ENCODE data around the gene LSMEM2. TPM values are rescaled to one million over a fixed set of nuclear protein-coding genes. Genes with fewer than 3 reads are reported as not detected.

LSMEM2 gene
- total RNA-seq, 1 experiment from 2014 or later = not detected

DNA sequence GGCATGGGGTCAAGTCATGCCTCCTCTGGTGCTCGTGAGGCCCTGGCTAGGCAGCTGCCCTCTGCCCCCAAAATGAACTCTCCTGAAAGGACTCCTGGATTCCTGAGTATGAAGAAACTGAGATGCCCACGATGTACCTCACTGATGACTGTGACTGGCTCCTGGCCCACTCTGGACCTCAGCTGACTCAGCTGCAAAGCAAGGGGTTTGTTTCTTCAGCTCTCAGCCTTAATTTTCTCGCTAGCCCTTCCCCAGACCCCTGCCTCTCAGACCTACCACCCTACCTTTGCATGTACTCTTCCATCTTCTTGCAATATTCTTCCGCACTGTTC is 48.1 kb upstream of the LSMEM2 start:
- intact Hi-C loops (cut with micrococcal nuclease; ENCODE audit: unreplicated experiment) = no loop called here
- CTCF ChIA-PET = interaction anchor here (1.0 kb wide), 1 partner anchor 28 kb away, joined by 3 read pairs; no protein-coding TSS in a partner anchor
- H3K4me3 ChIP-seq (ENCODE audit: low read depth, low read length, poor library complexity, severe bottlenecking) = no peak overlapping the region
- no peaks in the 10 kb centered on the region for H3K27me3 ChIP-seq (replicated peaks; ENCODE audit: insufficient read depth, low read depth, low read length, poor library complexity)
- DNase-seq (ENCODE audit: low spot score) = no peak
- no TSS peak for BruUV-seq (replicated peaks)
- H3K36me3 ChIP-seq (ENCODE audit: insufficient read depth, low read length, poor library complexity, severe bottlenecking) = no peaks in the 10 kb centered on the region
- peaks cover 8% of the 10 kb centered on the region for H3K4me1 ChIP-seq (ENCODE audit: insufficient read depth, low read length, poor library complexity, severe bottlenecking)
- H3K27ac ChIP-seq (ENCODE audit: low read depth, low read length, poor library complexity, severe bottlenecking) = no peak overlapping the region
- POLR2A ChIA-PET (ENCODE audit: low non-redundant PET) = no interaction called here
- TF ChIP-seq, protein P1, sequence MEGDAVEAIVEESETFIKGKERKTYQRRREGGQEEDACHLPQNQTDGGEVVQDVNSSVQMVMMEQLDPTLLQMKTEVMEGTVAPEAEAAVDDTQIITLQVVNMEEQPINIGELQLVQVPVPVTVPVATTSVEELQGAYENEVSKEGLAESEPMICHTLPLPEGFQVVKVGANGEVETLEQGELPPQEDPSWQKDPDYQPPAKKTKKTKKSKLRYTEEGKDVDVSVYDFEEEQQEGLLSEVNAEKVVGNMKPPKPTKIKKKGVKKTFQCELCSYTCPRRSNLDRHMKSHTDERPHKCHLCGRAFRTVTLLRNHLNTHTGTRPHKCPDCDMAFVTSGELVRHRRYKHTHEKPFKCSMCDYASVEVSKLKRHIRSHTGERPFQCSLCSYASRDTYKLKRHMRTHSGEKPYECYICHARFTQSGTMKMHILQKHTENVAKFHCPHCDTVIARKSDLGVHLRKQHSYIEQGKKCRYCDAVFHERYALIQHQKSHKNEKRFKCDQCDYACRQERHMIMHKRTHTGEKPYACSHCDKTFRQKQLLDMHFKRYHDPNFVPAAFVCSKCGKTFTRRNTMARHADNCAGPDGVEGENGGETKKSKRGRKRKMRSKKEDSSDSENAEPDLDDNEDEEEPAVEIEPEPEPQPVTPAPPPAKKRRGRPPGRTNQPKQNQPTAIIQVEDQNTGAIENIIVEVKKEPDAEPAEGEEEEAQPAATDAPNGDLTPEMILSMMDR (conservative IDR thresholded peaks at IDR 0.05; ENCODE audit: low read depth, low read length) = no peak
- no peak for TF ChIP-seq EZH2 (IDR thresholded peaks at IDR 0.05; ENCODE audit: borderline replicate concordance, low read depth, low read length, poor library complexity, severe bottlenecking)
- no peaks in the 10 kb centered on the region for H3K9me3 ChIP-seq (ENCODE audit: low read depth, low read length, poor library complexity, severe bottlenecking)

DNA sequence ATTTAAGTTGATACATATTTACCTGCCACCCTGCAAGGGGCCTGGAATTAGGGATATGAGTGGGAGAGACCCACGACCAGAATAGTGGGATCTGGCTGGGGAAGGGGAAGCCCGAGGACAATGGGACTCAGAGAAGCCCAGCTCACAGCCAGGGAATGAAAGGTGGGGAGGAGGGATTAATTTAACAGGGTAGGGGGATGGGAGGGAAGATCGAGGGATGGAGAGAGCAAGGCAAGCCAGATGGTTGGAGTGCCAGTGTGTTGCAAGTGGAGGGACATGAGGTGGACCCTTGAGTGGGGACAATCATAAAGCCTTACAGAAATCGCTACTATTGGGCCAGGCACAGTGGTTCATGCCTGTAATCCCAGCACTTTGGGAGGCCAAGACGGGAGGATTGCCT is 47.3 kb upstream of the LSMEM2 start:
- intact Hi-C loops (cut with micrococcal nuclease; ENCODE audit: unreplicated experiment) = no loop called here
- DNase-seq (ENCODE audit: low spot score) = no peak
- no peaks in the 10 kb centered on the region for H3K27me3 ChIP-seq (replicated peaks; ENCODE audit: insufficient read depth, low read depth, low read length, poor library complexity)
- H3K4me1 ChIP-seq (ENCODE audit: insufficient read depth, low read length, poor library complexity, severe bottlenecking) = peaks cover 8% of the 10 kb centered on the region
- H3K27ac ChIP-seq (ENCODE audit: low read depth, low read length, poor library complexity, severe bottlenecking) = no peak overlapping the region
- POLR2A ChIA-PET (ENCODE audit: low non-redundant PET) = no interaction called here
- no peaks in the 10 kb centered on the region for H3K36me3 ChIP-seq (ENCODE audit: insufficient read depth, low read length, poor library complexity, severe bottlenecking)
- TF ChIP-seq, protein P1 (conservative IDR thresholded peaks at IDR 0.05; ENCODE audit: low read depth, low read length) = no peak
- no peak for TF ChIP-seq EZH2 (IDR thresholded peaks at IDR 0.05; ENCODE audit: borderline replicate concordance, low read depth, low read length, poor library complexity, severe bottlenecking)
- CTCF ChIA-PET = interaction anchor here (1.0 kb wide), 1 partner anchor 28 kb away, joined by 3 read pairs; no protein-coding TSS in a partner anchor
- no peaks in the 10 kb centered on the region for H3K9me3 ChIP-seq (ENCODE audit: low read depth, low read length, poor library complexity, severe bottlenecking)
- H3K4me3 ChIP-seq (ENCODE audit: low read depth, low read length, poor library complexity, severe bottlenecking) = no peak overlapping the region
- BruUV-seq (replicated peaks) = no TSS peak

DNA sequence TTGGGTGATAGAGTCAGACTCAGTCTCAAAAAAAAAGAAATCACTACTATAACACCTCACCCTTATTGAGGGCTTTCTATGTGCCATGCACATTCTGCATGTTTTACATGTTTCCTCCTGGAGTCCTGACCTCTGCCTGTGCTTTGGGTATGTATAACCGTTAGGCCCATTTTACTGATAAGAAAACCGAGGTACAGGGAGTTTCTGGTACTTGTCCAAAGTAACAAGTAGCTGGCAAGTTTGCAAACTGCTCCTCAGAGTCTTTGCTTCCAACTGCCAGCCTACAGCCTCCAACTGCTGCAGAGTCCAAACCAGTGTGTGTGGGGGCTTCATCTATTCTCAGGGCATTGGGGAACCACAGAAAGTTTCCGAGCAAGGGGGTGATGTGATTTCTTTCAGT is 46.6 kb upstream of the LSMEM2 start:
- H3K36me3 ChIP-seq (ENCODE audit: insufficient read depth, low read length, poor library complexity, severe bottlenecking) = no peaks in the 10 kb centered on the region
- no peaks in the 10 kb centered on the region for H3K9me3 ChIP-seq (ENCODE audit: low read depth, low read length, poor library complexity, severe bottlenecking)
- H3K4me3 ChIP-seq (ENCODE audit: low read depth, low read length, poor library complexity, severe bottlenecking) = no peak overlapping the region
- TF ChIP-seq, protein P1 (conservative IDR thresholded peaks at IDR 0.05; ENCODE audit: low read depth, low read length) = no peak
- TF ChIP-seq EZH2 (IDR thresholded peaks at IDR 0.05; ENCODE audit: borderline replicate concordance, low read depth, low read length, poor library complexity, severe bottlenecking) = no peak
- DNase-seq (ENCODE audit: low spot score) = no peak
- H3K4me1 ChIP-seq (ENCODE audit: insufficient read depth, low read length, poor library complexity, severe bottlenecking) = peaks cover 8% of the 10 kb centered on the region
- H3K27me3 ChIP-seq (replicated peaks; ENCODE audit: insufficient read depth, low read depth, low read length, poor library complexity) = no peaks in the 10 kb centered on the region
- intact Hi-C loops (cut with micrococcal nuclease; ENCODE audit: unreplicated experiment) = no loop called here
- ChIA-PET POLR2A (ENCODE audit: low non-redundant PET) (no interaction called here), CTCF (no interaction called here)
- no peak overlapping the region for H3K27ac ChIP-seq (ENCODE audit: low read depth, low read length, poor library complexity, severe bottlenecking)
- BruUV-seq (replicated peaks) = no TSS peak

All from A673 (cell line).